T-helper 2 cell treated with Interferon-gamma antibody and Interleukin-4, amounts not matched to agents 5 μg/mL and 100 μg/mL, for 36 hours (primary cell): ENCODE measurements around the gene PGBD1.

Experiments used
- DNase-seq: peaks from one replicate; pipeline ENCODE4 v3.0.0; 2021; ENCODE audit warnings: low spot score
- H3K27ac Mint-ChIP-seq: one replicate; pipeline ENCODE4 v1.8.0; 2021; ENCODE audit warnings: mild to moderate bottlenecking, mixed read lengths
- H3K27me3 Mint-ChIP-seq: one replicate; pipeline ENCODE4 v1.8.0; 2021; ENCODE audit warnings: low read depth, mixed read lengths
- H3K36me3 Mint-ChIP-seq: one replicate; pipeline ENCODE4 v1.8.0; 2021; ENCODE audit warnings: low read depth, mixed read lengths
- H3K4me1 Mint-ChIP-seq: one replicate; pipeline ENCODE4 v1.8.0; 2021; ENCODE audit warnings: low read depth, mixed read lengths
- H3K4me3 Mint-ChIP-seq: one replicate; pipeline ENCODE4 v1.8.0; 2022; ENCODE audit warnings: mild to moderate bottlenecking, moderate library complexity, mixed read lengths
- H3K9me3 Mint-ChIP-seq: one replicate; pipeline ENCODE4 v1.8.0; 2021; ENCODE audit warnings: mixed read lengths

Gene PGBD1

GRCh38 chr6:28281288-28282064, at the start of gene PGBD1:
PGBD1 (plus strand) TSS chr6:28281572; CDS start chr6:28283814, 2,242 bp downstream.
- Mint-ChIP-seq H3K27me3 (no peaks in the 10 kb centered on the region), H3K36me3 (peaks cover 15% of the 10 kb centered on the region), H3K4me3 (peak within 1 kb of the TSS; percentile 88), H3K9me3 (no peaks in the 10 kb centered on the region), H3K27ac (no peak within 1 kb of the TSS), H3K4me1 (peaks cover 14% of the 10 kb centered on the region)
- DNase-seq = peak; percentile 55

- Mint-ChIP-seq H3K4me3 (no peak overlapping the region), H3K27me3 (no peaks in the 10 kb centered on the region), H3K9me3 (peaks cover 10% of the 10 kb centered on the region), H3K4me1 (peaks cover 3% of the 10 kb centered on the region), H3K27ac (no peak overlapping the region), H3K36me3 (peaks cover 49% of the 10 kb centered on the region)
- DNase-seq = no peak
Measured at GRCh38 chr6:28232785-28233184, 48.6 kb upstream of the PGBD1 start.

GRCh38 chr6:28235912-28236452, 45.4 kb upstream of the PGBD1 start:
- H3K36me3 Mint-ChIP-seq = peaks cover 29% of the 10 kb centered on the region
- H3K27ac Mint-ChIP-seq = no peak overlapping the region

GRCh38 chr6:28239636-28240035, 41.7 kb upstream of the PGBD1 start:
- no peaks in the 10 kb centered on the region for H3K4me1 Mint-ChIP-seq
- H3K4me3 Mint-ChIP-seq = no peak overlapping the region
- peaks cover 15% of the 10 kb centered on the region for H3K36me3 Mint-ChIP-seq
- DNase-seq = no peak
- peaks cover 4% of the 10 kb centered on the region for H3K9me3 Mint-ChIP-seq
- no peak overlapping the region for H3K27ac Mint-ChIP-seq
- no peaks in the 10 kb centered on the region for H3K27me3 Mint-ChIP-seq

More at GRCh38 chr6:28235912-28236452, 45.4 kb upstream of the PGBD1 start:
- Mint-ChIP-seq H3K4me3 (no peak overlapping the region), H3K27me3 (no peaks in the 10 kb centered on the region), H3K4me1 (no peaks in the 10 kb centered on the region), H3K9me3 (peaks cover 13% of the 10 kb centered on the region)
- DNase-seq = no peak

GRCh38 chr6:28240471-28240870, 40.9 kb upstream of the PGBD1 start:
- no peak for DNase-seq
- H3K36me3 Mint-ChIP-seq = peaks cover 15% of the 10 kb centered on the region
- no peaks in the 10 kb centered on the region for H3K27me3 Mint-ChIP-seq
- H3K27ac Mint-ChIP-seq = no peak overlapping the region
- H3K9me3 Mint-ChIP-seq = peaks cover 4% of the 10 kb centered on the region
- H3K4me1 Mint-ChIP-seq = no peaks in the 10 kb centered on the region
- H3K4me3 Mint-ChIP-seq = no peak overlapping the region

GRCh38 chr6:28243946-28244345, 37.4 kb upstream of the PGBD1 start:
- no peaks in the 10 kb centered on the region for H3K4me1 Mint-ChIP-seq
- H3K4me3 Mint-ChIP-seq = no peak overlapping the region
- peaks cover 39% of the 10 kb centered on the region for H3K36me3 Mint-ChIP-seq
- no peak overlapping the region for H3K27ac Mint-ChIP-seq
- no peak for DNase-seq
- H3K27me3 Mint-ChIP-seq = no peaks in the 10 kb centered on the region
- no peaks in the 10 kb centered on the region for H3K9me3 Mint-ChIP-seq

GRCh38 chr6:28245206-28245941, 36.0 kb upstream of the PGBD1 start:
- no peak for DNase-seq
- no peaks in the 10 kb centered on the region for H3K27me3 Mint-ChIP-seq
- H3K9me3 Mint-ChIP-seq = no peaks in the 10 kb centered on the region
- H3K27ac Mint-ChIP-seq = no peak overlapping the region
- H3K4me3 Mint-ChIP-seq = no peak overlapping the region
- H3K36me3 Mint-ChIP-seq = peaks cover 42% of the 10 kb centered on the region
- peaks cover 4% of the 10 kb centered on the region for H3K4me1 Mint-ChIP-seq

GRCh38 chr6:28248916-28249315, 32.5 kb upstream of the PGBD1 start:
- no peak overlapping the region for H3K27ac Mint-ChIP-seq
- H3K36me3 Mint-ChIP-seq = peaks cover 50% of the 10 kb centered on the region

GRCh38 chr6:28250747-28251146, 30.6 kb upstream of the PGBD1 start:
- H3K36me3 Mint-ChIP-seq = peaks cover 36% of the 10 kb centered on the region
- H3K27me3 Mint-ChIP-seq = no peaks in the 10 kb centered on the region
- peak overlapping the region; percentile 81 for H3K4me3 Mint-ChIP-seq
- peaks cover 6% of the 10 kb centered on the region for H3K9me3 Mint-ChIP-seq
- peaks cover 24% of the 10 kb centered on the region for H3K4me1 Mint-ChIP-seq
- H3K27ac Mint-ChIP-seq = no peak overlapping the region
- no peak for DNase-seq

More at GRCh38 chr6:28248916-28249315, 32.5 kb upstream of the PGBD1 start:
- Mint-ChIP-seq H3K4me1 (peaks cover 24% of the 10 kb centered on the region), H3K4me3 (no peak overlapping the region), H3K9me3 (peaks cover 6% of the 10 kb centered on the region), H3K27me3 (no peaks in the 10 kb centered on the region)
- DNase-seq = no peak

GRCh38 chr6:28251661-28252008, 29.7 kb upstream of the PGBD1 start:
- peak overlapping the region; percentile 83 for H3K27ac Mint-ChIP-seq
- H3K36me3 Mint-ChIP-seq = peaks cover 27% of the 10 kb centered on the region
- H3K27me3 Mint-ChIP-seq = no peaks in the 10 kb centered on the region
- DNase-seq = peak; percentile 20
- peaks cover 6% of the 10 kb centered on the region for H3K9me3 Mint-ChIP-seq
- H3K4me3 Mint-ChIP-seq = peak overlapping the region; percentile 99
- peaks cover 24% of the 10 kb centered on the region for H3K4me1 Mint-ChIP-seq

- Mint-ChIP-seq H3K27ac (peak within 1 kb of the TSS; percentile 86), H3K36me3 (peaks cover 26% of the 10 kb centered on the region), H3K4me3 (peak within 1 kb of the TSS; percentile 99), H3K27me3 (no peaks in the 10 kb centered on the region), H3K9me3 (peaks cover 6% of the 10 kb centered on the region), H3K4me1 (peaks cover 24% of the 10 kb centered on the region)
- DNase-seq = peak; percentile 70
Measured at GRCh38 chr6:28252009-28252975, 29.1 kb upstream of the PGBD1 start, which contains the start of gene ZKSCAN4. ZKSCAN4 (minus strand) TSS chr6:28252269; CDS start chr6:28251980, 289 bp downstream.

GRCh38 chr6:28254121-28254519, 27.3 kb upstream of the PGBD1 start:
- Mint-ChIP-seq H3K27ac (no peak overlapping the region), H3K4me1 (peaks cover 28% of the 10 kb centered on the region), H3K9me3 (peaks cover 15% of the 10 kb centered on the region), H3K27me3 (no peaks in the 10 kb centered on the region), H3K4me3 (no peak overlapping the region), H3K36me3 (peaks cover 22% of the 10 kb centered on the region)
- no peak for DNase-seq

- Mint-ChIP-seq H3K4me1 (peaks cover 12% of the 10 kb centered on the region), H3K4me3 (no peak overlapping the region), H3K27ac (no peak overlapping the region), H3K36me3 (peaks cover 12% of the 10 kb centered on the region), H3K27me3 (peaks cover 3% of the 10 kb centered on the region), H3K9me3 (peaks cover 15% of the 10 kb centered on the region)
- DNase-seq = no peak
Measured at GRCh38 chr6:28257042-28257441, 24.3 kb upstream of the PGBD1 start.
